ENCODE measurements around the gene REPIN1. TPM values are rescaled to one million over a fixed set of nuclear protein-coding genes. Genes with fewer than 3 reads are reported as not detected.

REPIN1 gene
- total RNA-seq, 1 experiment from 2014 or later: 174 TPM

DNA sequence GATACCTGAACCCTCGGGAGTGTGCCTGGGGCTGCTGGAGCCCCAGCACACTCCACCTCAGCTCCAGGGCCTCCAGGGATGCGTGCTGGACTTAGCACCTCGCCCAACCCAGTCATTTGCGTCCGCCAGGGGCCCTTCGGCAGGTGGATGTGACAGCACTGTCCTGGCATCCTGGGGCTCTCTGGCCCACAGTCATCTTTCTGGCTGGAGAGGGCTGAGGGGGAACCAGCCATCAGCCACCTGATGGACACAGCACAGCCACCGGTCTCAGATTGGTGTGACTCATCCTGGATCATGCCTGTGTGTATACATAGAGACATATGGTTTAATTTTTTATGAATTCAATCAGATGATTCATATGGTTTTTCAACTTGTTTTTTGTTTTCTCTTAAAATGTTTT lies 21.6 kb downstream of the REPIN1 start:
- no peaks in the 10 kb centered on the region for H3K4me1 ChIP-seq (replicated peaks; ENCODE audit: insufficient read depth)
- DNase-seq: no peak
- no peaks in the 10 kb centered on the region for H3K27me3 ChIP-seq (ENCODE audit: insufficient read depth, low read depth)
- CTCF ChIA-PET: no interaction called here
- no peak overlapping the region for H3K4me2 ChIP-seq
- H3K79me2 ChIP-seq (ENCODE audit: low read depth): no peaks in the 10 kb centered on the region
- no peaks in the 10 kb centered on the region for H3K36me3 ChIP-seq (ENCODE audit: low read depth)
- H3K9me2 ChIP-seq (ENCODE audit: insufficient read depth): no peaks in the 10 kb centered on the region
- H3K4me3 ChIP-seq: no peak overlapping the region
- no peak overlapping the region for H3K27ac ChIP-seq
- BruUV-seq (replicated peaks): no TSS peak
- intact Hi-C loops (cut with micrococcal nuclease; ENCODE audit: unreplicated experiment): no loop called here
- peaks cover 8% of the 10 kb centered on the region; the same call in 1 of the 2 replicates for H3F3A ChIP-seq (ENCODE audit: insufficient read depth, low read depth)
- H2AFZ ChIP-seq: no peak overlapping the region
- no peak for TF ChIP-seq EZH2 (IDR thresholded peaks at IDR 0.05; ENCODE audit: low read depth)
- TF ChIP-seq, protein P1, sequence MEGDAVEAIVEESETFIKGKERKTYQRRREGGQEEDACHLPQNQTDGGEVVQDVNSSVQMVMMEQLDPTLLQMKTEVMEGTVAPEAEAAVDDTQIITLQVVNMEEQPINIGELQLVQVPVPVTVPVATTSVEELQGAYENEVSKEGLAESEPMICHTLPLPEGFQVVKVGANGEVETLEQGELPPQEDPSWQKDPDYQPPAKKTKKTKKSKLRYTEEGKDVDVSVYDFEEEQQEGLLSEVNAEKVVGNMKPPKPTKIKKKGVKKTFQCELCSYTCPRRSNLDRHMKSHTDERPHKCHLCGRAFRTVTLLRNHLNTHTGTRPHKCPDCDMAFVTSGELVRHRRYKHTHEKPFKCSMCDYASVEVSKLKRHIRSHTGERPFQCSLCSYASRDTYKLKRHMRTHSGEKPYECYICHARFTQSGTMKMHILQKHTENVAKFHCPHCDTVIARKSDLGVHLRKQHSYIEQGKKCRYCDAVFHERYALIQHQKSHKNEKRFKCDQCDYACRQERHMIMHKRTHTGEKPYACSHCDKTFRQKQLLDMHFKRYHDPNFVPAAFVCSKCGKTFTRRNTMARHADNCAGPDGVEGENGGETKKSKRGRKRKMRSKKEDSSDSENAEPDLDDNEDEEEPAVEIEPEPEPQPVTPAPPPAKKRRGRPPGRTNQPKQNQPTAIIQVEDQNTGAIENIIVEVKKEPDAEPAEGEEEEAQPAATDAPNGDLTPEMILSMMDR (conservative IDR thresholded peaks at IDR 0.05): no peak
- no peaks in the 10 kb centered on the region for H3K9me3 ChIP-seq (ENCODE audit: insufficient read depth, low read depth)
- H4K20me1 ChIP-seq (ENCODE audit: insufficient read depth): no peaks in the 10 kb centered on the region
- POLR2A ChIA-PET (ENCODE audit: unreplicated experiment): no interaction called here

DNA sequence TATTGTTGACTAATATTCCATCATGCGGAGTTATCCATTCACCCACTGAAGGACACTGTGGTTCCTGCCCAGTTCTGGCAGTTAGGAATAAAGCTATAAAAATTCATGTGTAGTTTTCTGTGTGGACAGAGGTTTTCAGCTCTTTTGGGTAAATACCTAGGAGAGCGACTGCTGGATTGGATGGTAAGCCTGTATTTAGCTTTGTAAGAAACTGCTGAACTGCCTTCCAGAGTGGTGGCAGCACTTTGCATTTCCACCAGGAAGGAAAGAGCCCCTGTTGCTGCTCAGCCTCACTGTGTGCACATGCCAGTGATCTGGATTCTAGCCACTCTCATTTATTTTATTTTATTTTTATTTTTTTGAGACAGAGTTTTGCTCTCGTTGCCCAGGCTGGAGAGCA lies 24.7 kb downstream of the REPIN1 start:
- Histone ChIP-seq H3K27ac (no peak overlapping the region), H3K4me3 (no peak overlapping the region), H3K4me1 (replicated peaks; ENCODE audit: insufficient read depth) (peaks cover 2% of the 10 kb centered on the region), H4K20me1 (ENCODE audit: insufficient read depth) (no peaks in the 10 kb centered on the region), H3K79me2 (ENCODE audit: low read depth) (no peaks in the 10 kb centered on the region), H3K27me3 (ENCODE audit: insufficient read depth, low read depth) (no peaks in the 10 kb centered on the region), H3F3A (ENCODE audit: insufficient read depth, low read depth) (peaks cover 8% of the 10 kb centered on the region; the same call in 1 of the 2 replicates), H3K9me3 (ENCODE audit: insufficient read depth, low read depth) (no peaks in the 10 kb centered on the region), H3K4me2 (no peak overlapping the region), H3K9me2 (ENCODE audit: insufficient read depth) (no peaks in the 10 kb centered on the region), H2AFZ (no peak overlapping the region), H3K36me3 (ENCODE audit: low read depth) (no peaks in the 10 kb centered on the region)
- no TSS peak for BruUV-seq (replicated peaks)
- TF ChIP-seq EZH2 (IDR thresholded peaks at IDR 0.05; ENCODE audit: low read depth): no peak
- TF ChIP-seq, protein P1 (conservative IDR thresholded peaks at IDR 0.05): no peak
- DNase-seq: no peak
- intact Hi-C loops (cut with micrococcal nuclease; ENCODE audit: unreplicated experiment): no loop called here
- CTCF ChIA-PET: no interaction called here
- POLR2A ChIA-PET (ENCODE audit: unreplicated experiment): no interaction called here

DNA sequence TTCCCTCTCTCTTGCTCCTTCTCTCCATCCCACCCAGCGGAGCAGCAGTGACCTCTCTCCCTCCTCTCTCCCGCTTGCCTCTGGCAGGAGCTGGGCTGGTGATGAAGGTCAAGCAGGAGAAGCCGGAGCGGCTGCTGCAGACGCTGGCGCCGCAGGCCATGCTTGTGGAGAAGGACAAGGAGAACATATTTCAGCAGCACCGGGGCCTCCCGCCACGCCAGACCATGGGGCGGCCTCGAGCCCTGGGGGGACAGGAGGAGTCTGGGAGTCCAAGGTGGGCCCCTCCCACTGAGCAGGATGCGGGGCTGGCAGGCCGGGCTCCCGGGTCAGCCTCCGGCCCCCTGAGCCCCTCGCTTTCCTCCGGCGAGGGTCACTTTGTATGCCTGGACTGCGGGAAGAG lies 27.8 kb downstream of the REPIN1 start:
- no TSS peak for BruUV-seq (replicated peaks)
- Histone ChIP-seq H3K4me1 (replicated peaks; ENCODE audit: insufficient read depth) (peaks cover 33% of the 10 kb centered on the region), H2AFZ (no peak overlapping the region), H3K9me2 (ENCODE audit: insufficient read depth) (no peaks in the 10 kb centered on the region), H3K4me3 (no peak overlapping the region), H3K27ac (no peak overlapping the region), H3K9me3 (ENCODE audit: insufficient read depth, low read depth) (no peaks in the 10 kb centered on the region), H4K20me1 (ENCODE audit: insufficient read depth) (no peaks in the 10 kb centered on the region), H3K36me3 (ENCODE audit: low read depth) (no peaks in the 10 kb centered on the region), H3F3A (ENCODE audit: insufficient read depth, low read depth) (peaks cover 22% of the 10 kb centered on the region), H3K79me2 (ENCODE audit: low read depth) (no peaks in the 10 kb centered on the region), H3K4me2 (no peak overlapping the region), H3K27me3 (ENCODE audit: insufficient read depth, low read depth) (no peaks in the 10 kb centered on the region)
- no peak for DNase-seq
- CTCF ChIA-PET: no interaction called here
- TF ChIP-seq, protein P1 (conservative IDR thresholded peaks at IDR 0.05): no peak
- no peak for TF ChIP-seq EZH2 (IDR thresholded peaks at IDR 0.05; ENCODE audit: low read depth)
- POLR2A ChIA-PET (ENCODE audit: unreplicated experiment): no interaction called here
- intact Hi-C loops (cut with micrococcal nuclease; ENCODE audit: unreplicated experiment): no loop called here

All from PC-9 (cell line).